IMR-90 (cell line): ENCODE data around the gene CXCL3. TPM values are rescaled to one million over a fixed set of nuclear protein-coding genes. Genes with fewer than 3 reads are reported as not detected.

ENCODE experiments used
- ATAC-seq: fragments of 200-7000 bp; cut with Tn5 transposase; 2 replicates; pipeline ENCODE4 v1.9.1; 2020; ENCODE audit warnings: low read depth, mild to moderate bottlenecking, moderate library complexity
- BruUV-seq: library from RNA; stranded (reverse); fragments of 400-500 nt; replicated peaks from 2 replicates; lab custom pipeline; 2021; lab: Mats Ljungman, UMichigan
- CTCF ChIA-PET: fragments of 300-600 bp; formaldehyde crosslinking; extraction: SDS; loops from one replicate; lab custom pipeline; 2021; ENCODE audit warnings: antibody characterized with exemption; lab: Yijun Ruan, JAX
- POLR2A ChIA-PET: fragments of 300-600 bp; sonication (Branson Sonifier 250); formaldehyde crosslinking; loops from one replicate; lab custom pipeline; 2022; ENCODE audit warnings: antibody characterized with exemption; ENCODE audit not compliant: unreplicated experiment; lab: Charles Lee
- DNase-seq: peaks from one replicate; pipeline ENCODE4 v3.0.0; 2013
- H2AFZ ChIP-seq: replicated peaks from 2 replicates; pipeline ENCODE3; 2013; ENCODE audit warnings: low read length, mild to moderate bottlenecking; ENCODE audit not compliant: poor library complexity
- H2AK5ac ChIP-seq: 2 replicates; pipeline ENCODE4 v1.6.1; 2013; ENCODE audit warnings: low read depth, low read length, inconsistent platforms
- H2AK9ac ChIP-seq: replicated peaks from 2 replicates; pipeline ENCODE3; 2013; ENCODE audit warnings: mild to moderate bottlenecking, low read depth, low read length, moderate library complexity; ENCODE audit not compliant: poor library complexity
- H2BK120ac ChIP-seq: 2 replicates; pipeline ENCODE4 v1.6.1; 2013; ENCODE audit warnings: low read depth, low read length, inconsistent platforms
- H2BK15ac ChIP-seq: 3 replicates; pipeline ENCODE4 v1.6.1; 2013; ENCODE audit warnings: low read depth, low read length, inconsistent platforms
- H2BK20ac ChIP-seq: 2 replicates; pipeline ENCODE4 v1.6.1; 2013; ENCODE audit warnings: low read depth, mild to moderate bottlenecking, inconsistent platforms, low read length, moderate library complexity
- H2BK5ac ChIP-seq: 2 replicates; pipeline ENCODE4 v1.6.1; 2013; ENCODE audit warnings: mild to moderate bottlenecking, low read depth, low read length, inconsistent platforms; ENCODE audit not compliant: poor library complexity, severe bottlenecking
- H3K14ac ChIP-seq: replicated peaks from 2 replicates; pipeline ENCODE4 v1.6.1; 2013; ENCODE audit warnings: low read depth, low read length, inconsistent platforms
- H3K18ac ChIP-seq: 2 replicates; pipeline ENCODE4 v1.6.1; 2013; ENCODE audit warnings: low read depth, low read length, control low read depth
- H3K23ac ChIP-seq: 2 replicates; pipeline ENCODE4 v1.6.1; 2013; ENCODE audit warnings: low read depth, low read length, inconsistent platforms
- H3K27ac ChIP-seq: 2 replicates; pipeline ENCODE4 v1.5.1; 2013; ENCODE audit warnings: mild to moderate bottlenecking, control low read depth, low read length; ENCODE audit not compliant: insufficient read depth
- H3K27me3 ChIP-seq: 2 replicates; pipeline ENCODE4 v1.6.1; 2013; ENCODE audit warnings: low read length; ENCODE audit not compliant: control insufficient read depth, insufficient read depth
- H3K36me3 ChIP-seq: 2 replicates; pipeline ENCODE4 v1.6.1; 2013; ENCODE audit warnings: low read length, mixed read lengths; ENCODE audit not compliant: control insufficient read depth, insufficient read depth
- H3K4ac ChIP-seq: 2 replicates; pipeline ENCODE4 v1.6.1; 2013; ENCODE audit warnings: low read depth, low read length, inconsistent platforms
- H3K4me1 ChIP-seq: 2 replicates; pipeline ENCODE4 v1.6.1; 2013; ENCODE audit warnings: low read length, mixed read lengths; ENCODE audit not compliant: control insufficient read depth, insufficient read depth
- H3K4me2 ChIP-seq: 2 replicates; pipeline ENCODE4 v1.6.1; 2013; ENCODE audit warnings: low read depth, mild to moderate bottlenecking, control low read depth, low read length, moderate library complexity
- H3K4me3 ChIP-seq: 2 replicates; pipeline ENCODE4 v1.5.1; 2013; ENCODE audit warnings: low read depth, mild to moderate bottlenecking, control low read depth, low read length, moderate library complexity; ENCODE audit not compliant: insufficient read depth
- H3K56ac ChIP-seq: 2 replicates; pipeline ENCODE4 v1.6.1; 2013; ENCODE audit warnings: low read length, inconsistent platforms; ENCODE audit not compliant: insufficient read depth; ENCODE audit errors: extremely low read depth
- H3K79me1 ChIP-seq, 2 experiments: 2 replicates each; pipeline ENCODE4 v1.6.1; 2013; ENCODE audit warnings: low read length in 2 of 2, inconsistent platforms in 1 of 2, low read depth in 1 of 2
- H3K9ac ChIP-seq: 2 replicates; pipeline ENCODE4 v1.6.1; 2013; ENCODE audit warnings: low read depth, low read length, control low read depth
- H3K9me1 ChIP-seq: 2 replicates; pipeline ENCODE4 v1.6.1; 2013; ENCODE audit warnings: low read length, inconsistent platforms; ENCODE audit not compliant: insufficient read depth
- H3K9me3 ChIP-seq: 2 replicates; pipeline ENCODE4 v1.6.1; 2013; ENCODE audit warnings: low read length; ENCODE audit not compliant: control insufficient read depth, insufficient read depth
- H4K20me1 ChIP-seq: 2 replicates; pipeline ENCODE4 v1.6.1; 2013; ENCODE audit warnings: low read length, inconsistent platforms; ENCODE audit not compliant: insufficient read depth
- H4K5ac ChIP-seq: 2 replicates; pipeline ENCODE4 v1.6.1; 2013; ENCODE audit warnings: mild to moderate bottlenecking, low read depth, low read length, control low read depth
- H4K8ac ChIP-seq, 2 experiments: 2 replicates each; pipeline ENCODE4 v1.6.1; 2013; ENCODE audit warnings: low read depth in 2 of 2, low read length in 2 of 2, control low read depth in 1 of 2, inconsistent platforms in 1 of 2
- H4K91ac ChIP-seq: 2 replicates; pipeline ENCODE4 v1.6.1; 2013; ENCODE audit warnings: low read depth, low read length, inconsistent platforms; ENCODE audit not compliant: insufficient read depth
- CEBPB ChIP-seq: IDR thresholded peaks from 2 replicates; pipeline ENCODE4 v1.6.1; 2012; ENCODE audit warnings: low read depth, low read length, improper control_type of control experiment
- CHD1 ChIP-seq: IDR thresholded peaks from 2 replicates; pipeline ENCODE4 v1.6.1; 2012; ENCODE audit warnings: low read depth, low read length, improper control_type of control experiment
- ELK1 ChIP-seq: fragments of 150-350 bp; IDR thresholded peaks from 2 replicates; pipeline ENCODE4 v1.6.1; 2016; ENCODE audit warnings: low read depth, mild to moderate bottlenecking, low read length, moderate library complexity, borderline replicate concordance
- FOS ChIP-seq: fragments of 150-350 bp; IDR thresholded peaks from 2 replicates; pipeline ENCODE4 v1.6.1; 2016; ENCODE audit warnings: low read depth, low read length
- POLR2A ChIP-seq: IDR thresholded peaks from 2 replicates; pipeline ENCODE4 v1.6.1; 2012; ENCODE audit warnings: mild to moderate bottlenecking, low read depth, low read length
- SMC3 ChIP-seq: fragments of 150-350 bp; IDR thresholded peaks from 2 replicates; pipeline ENCODE4 v1.6.1; 2016; ENCODE audit warnings: low read depth, mild to moderate bottlenecking, antibody characterized with exemption, low read length, moderate library complexity
- WGBS, 2 experiments: methylation state at CpG; one replicate each; pipeline versions ENCODE4 v1.1.5 to v1.1.7; 2013; ENCODE audit warnings: missing lambda C conversion rate in 2 of 2; ENCODE audit not compliant: insufficient read length in 1 of 2; ENCODE audit errors: extremely low coverage in 2 of 2; 5-methylcytosine and 5-hydroxymethylcytosine counted together
- dilution Hi-C: fragments of 300-500 bp; cut with HindIII; formaldehyde crosslinking; loops from one replicate; pipeline ENCODE4 v1.14.3; 2018; ENCODE audit warnings: low sequenced_read_pairs; ENCODE audit not compliant: unreplicated experiment
- in situ Hi-C: fragments of 300-500 bp; cut with MboI; formaldehyde crosslinking; loops from 3 replicates; pipeline ENCODE4 v1.14.3; 2019; ENCODE audit warnings: low sequenced_read_pairs, inconsistent platforms, mixed read lengths
- intact Hi-C: fragments of 100-400 bp; cut with micrococcal nuclease; formaldehyde crosslinking; loops from 2 replicates; pipeline ENCODE4 v1.10.0; 2022
- polyA plus RNA-seq, 3 experiments: library from polyadenylated mRNA; depleted of rRNA; stranded (reverse); fragments of >200 nt; gene quantifications; 2 replicates each; pipeline ENCODE4 v1.2.3, GENCODE V29; 2012; ENCODE audit warnings: low replicate concordance in 1 of 3
- total RNA-seq: library from RNA; depleted of rRNA; stranded (reverse); fragments of >200 nt; gene quantifications from 2 replicates; pipeline ENCODE4 v1.2.3, GENCODE V29; 2012

Gene CXCL3
- total and polyA plus RNA-seq, 2 of the 4 experiments (the other 2 are of a cell fraction), result 0.18 to 0.74 TPM

DNA sequence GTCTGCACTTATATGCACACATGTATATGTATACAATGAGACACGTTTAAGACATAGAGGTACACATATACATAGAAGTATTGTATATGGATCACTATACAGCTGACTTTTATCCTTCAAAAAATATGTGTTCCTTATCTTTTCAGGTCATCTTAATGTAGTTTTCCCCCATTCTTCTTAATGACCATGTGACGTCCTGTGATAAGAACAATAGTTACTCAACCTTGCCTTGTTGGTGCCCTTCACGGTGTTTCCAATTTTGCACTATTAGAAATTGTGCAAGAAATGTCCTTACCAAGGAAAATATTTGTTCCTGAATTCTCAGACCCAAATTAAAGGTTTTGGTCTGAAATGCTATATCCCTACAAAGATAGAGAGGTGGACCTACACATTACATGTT lies 49.5 kb downstream of the CXCL3 start:
- H4K91ac ChIP-seq, result no peak overlapping the region
- H3K4ac ChIP-seq, result no peak overlapping the region
- 100% methylated on average over 1 of the region's 3 CpGs; no CpG with 5 or more reads in 1 of the 2 experiments for WGBS, 2 experiments
- no peak overlapping the region for H2BK120ac ChIP-seq
- H3K56ac ChIP-seq, result no peak overlapping the region
- no peaks in the 10 kb centered on the region for H3K9me3 ChIP-seq
- no peak overlapping the region for H2AK5ac ChIP-seq
- no peak overlapping the region for H3K27ac ChIP-seq
- H2BK15ac ChIP-seq, result no peak overlapping the region
- H3K18ac ChIP-seq, result no peak overlapping the region
- ATAC-seq (no peak), DNase-seq (no peak)
- no peak overlapping the region for H2AFZ ChIP-seq
- H3K79me1 ChIP-seq, result no peaks in the 10 kb centered on the region
- intact Hi-C loops (no loop called here), dilution Hi-C loops (no loop called here), in situ Hi-C loops (no loop called here)
- H3K14ac ChIP-seq, result no peak overlapping the region
- no peak overlapping the region for H2BK20ac ChIP-seq
- no peak overlapping the region for H3K23ac ChIP-seq
- no peak overlapping the region for H4K8ac ChIP-seq
- no peaks in the 10 kb centered on the region for H4K20me1 ChIP-seq
- H2BK5ac ChIP-seq, result no peak overlapping the region
- no peak overlapping the region for H2AK9ac ChIP-seq
- CTCF ChIA-PET, result no interaction called here
- BruUV-seq, result no TSS peak
- no peak overlapping the region for H4K5ac ChIP-seq
- H3K9ac ChIP-seq, result no peak overlapping the region
- no peaks in the 10 kb centered on the region; the same call in 1 of the 2 replicates for H3K9me1 ChIP-seq
- no peaks in the 10 kb centered on the region for H3K4me1 ChIP-seq
- TF ChIP-seq SMC3 (no peak), POLR2A (no peak), CEBPB (no peak), ELK1 (no peak), FOS (no peak), CHD1 (no peak)
- no peak overlapping the region for H3K4me3 ChIP-seq
- no peak overlapping the region for H3K4me2 ChIP-seq
- POLR2A ChIA-PET, result no interaction called here
- peaks cover 8% of the 10 kb centered on the region for H3K27me3 ChIP-seq
- no peaks in the 10 kb centered on the region for H3K36me3 ChIP-seq
